ENCODE results near the gene GUCD1.

Gene GUCD1

DNA sequence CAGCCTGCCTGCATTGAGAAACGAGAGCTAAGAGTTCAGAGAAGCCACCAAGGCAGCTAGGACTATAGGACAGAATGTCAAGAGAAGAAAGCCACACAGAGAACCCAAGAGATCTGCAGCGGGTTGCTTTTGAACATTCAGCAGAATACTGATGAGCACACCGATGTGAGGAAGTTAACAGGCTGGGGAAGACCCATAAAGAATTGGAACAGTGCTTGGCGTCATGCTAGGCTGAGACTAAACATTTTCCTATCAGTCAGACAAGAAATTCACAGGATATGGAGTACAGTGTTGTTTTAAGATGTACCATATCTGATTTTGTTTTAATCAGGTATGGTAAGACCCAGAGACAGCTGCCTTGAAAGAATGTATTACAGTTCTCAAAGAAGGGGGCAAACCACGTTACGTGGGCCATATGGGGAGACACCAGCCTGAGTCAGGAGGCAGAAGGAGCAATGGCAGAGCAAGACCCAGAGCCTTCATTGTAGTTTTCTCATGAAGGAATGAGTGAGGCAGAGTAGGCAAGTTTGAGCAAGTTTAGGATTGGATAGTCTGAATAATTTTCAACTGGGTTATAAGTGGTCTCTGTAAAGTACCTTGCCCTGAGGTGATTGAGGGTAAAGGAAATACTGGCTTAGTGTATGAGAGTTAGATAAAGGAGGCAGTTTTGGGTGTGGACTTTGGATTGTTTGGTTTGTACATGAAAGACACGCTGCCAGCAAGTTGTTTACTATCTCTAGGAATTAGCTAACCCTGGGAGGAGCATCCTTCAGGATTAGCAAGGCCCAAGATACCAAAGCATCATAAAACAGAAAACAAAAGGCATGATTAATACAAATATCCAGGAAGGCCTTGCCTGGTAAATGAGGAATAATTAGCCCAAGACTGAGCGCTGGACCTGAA lies 23.7 kb upstream of the GUCD1 start:
- Histone ChIP-seq H3K4me1 (ENCODE audit: control insufficient read depth, low read depth, low read length) (no peaks in the 10 kb centered on the region), H3K56ac (ENCODE audit: low read length) (no peak overlapping the region), H3K79me2 (ENCODE audit: control insufficient read depth, insufficient read depth, low read length) (no peaks in the 10 kb centered on the region), H3K4me3 (ENCODE audit: low read length) (no peak overlapping the region), H2BK5ac (ENCODE audit: low read length) (no peak overlapping the region), H3K36me3 (ENCODE audit: control insufficient read depth, insufficient read depth, low read length) (peaks cover under 1% of the 10 kb centered on the region), H3K4me2 (ENCODE audit: low read length) (no peak overlapping the region), H4K5ac (ENCODE audit: low read length) (no peak overlapping the region), H3K79me1 (ENCODE audit: low read length) (no peaks in the 10 kb centered on the region), H4K8ac (ENCODE audit: low read depth, low read length) (no peak overlapping the region), H2AK5ac (ENCODE audit: low read length) (no peak overlapping the region), H2BK15ac (replicated peaks; ENCODE audit: low read depth) (no peak overlapping the region), H3K27me3 (ENCODE audit: insufficient read depth, low read length, poor library complexity) (no peaks in the 10 kb centered on the region), H3K27ac (ENCODE audit: low read depth, low read length) (no peak overlapping the region), H3K18ac (ENCODE audit: low read length) (no peak overlapping the region), H3K4ac (ENCODE audit: low read depth, low read length) (no peak overlapping the region), H3K23ac (ENCODE audit: low read length) (no peak overlapping the region), H2BK120ac (ENCODE audit: low read depth, low read length) (no peak overlapping the region), H3K9ac (ENCODE audit: low read length) (no peak overlapping the region)
- no CpG with 5 or more reads among the region's 8 CpGs for WGBS (ENCODE audit: extremely low coverage, insufficient coverage, low lambda C conversion rate)
- DNase-seq, result no peak

DNA sequence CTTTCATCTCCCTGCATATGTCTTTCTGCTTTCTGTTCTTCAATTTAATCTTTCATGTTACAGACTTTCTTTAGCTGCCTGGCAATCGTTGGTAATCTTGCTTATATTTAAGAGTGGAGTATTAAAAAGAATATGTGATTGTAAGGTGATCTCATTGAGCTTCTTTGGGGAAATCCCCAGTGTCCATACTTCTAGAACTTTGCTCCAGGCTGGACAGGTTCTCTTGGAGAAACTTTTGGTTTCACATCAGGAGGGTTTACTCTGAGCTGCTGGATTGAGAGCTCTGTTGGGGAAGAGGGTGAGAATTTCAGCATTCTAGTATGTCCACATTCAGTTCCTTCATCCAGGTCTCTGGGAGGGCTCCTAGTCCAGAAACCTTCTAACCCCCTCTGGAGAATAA lies 21.8 kb upstream of the GUCD1 start:
- Histone ChIP-seq H3K56ac (ENCODE audit: low read length) (no peak overlapping the region), H3K18ac (ENCODE audit: low read length) (no peak overlapping the region)

DNA sequence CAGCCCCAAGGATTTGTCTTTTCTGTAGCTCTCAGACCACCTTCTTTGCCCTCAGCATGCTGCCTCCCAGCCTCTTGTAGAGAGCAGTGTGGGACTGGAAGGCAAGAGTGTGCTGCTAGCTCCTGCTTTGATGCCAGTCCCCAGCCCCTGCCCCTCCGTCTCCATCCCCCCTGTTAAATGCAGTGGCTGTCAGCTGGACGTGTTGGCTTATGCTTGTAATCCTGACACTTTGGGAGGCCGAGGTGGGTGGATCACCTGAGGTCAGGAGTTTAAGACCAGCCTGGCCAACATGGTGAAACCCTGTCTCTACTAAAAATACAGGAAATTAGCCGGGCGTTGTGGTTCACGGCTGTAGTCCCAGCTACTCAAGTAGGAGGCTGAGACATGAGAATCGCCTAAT lies 16.3 kb upstream of the GUCD1 start:
- no peak overlapping the region for H3K18ac ChIP-seq (ENCODE audit: low read length)
- no peak for DNase-seq
- H3K23ac ChIP-seq (ENCODE audit: low read length), result no peak overlapping the region
- no peak overlapping the region for H3K27ac ChIP-seq (ENCODE audit: low read depth, low read length)
- no peak overlapping the region for H4K5ac ChIP-seq (ENCODE audit: low read length)
- no peaks in the 10 kb centered on the region for H3K27me3 ChIP-seq (ENCODE audit: insufficient read depth, low read length, poor library complexity)
- H2BK15ac ChIP-seq (replicated peaks; ENCODE audit: low read depth), result no peak overlapping the region
- H2BK5ac ChIP-seq (ENCODE audit: low read length), result no peak overlapping the region
- H2AK5ac ChIP-seq (ENCODE audit: low read length), result no peak overlapping the region
- peaks cover 14% of the 10 kb centered on the region for H3K79me1 ChIP-seq (ENCODE audit: low read length)
- no peak overlapping the region for H2BK120ac ChIP-seq (ENCODE audit: low read depth, low read length)
- peaks cover 13% of the 10 kb centered on the region for H3K79me2 ChIP-seq (ENCODE audit: control insufficient read depth, insufficient read depth, low read length)
- no CpG with 5 or more reads among the region's 7 CpGs for WGBS (ENCODE audit: extremely low coverage, insufficient coverage, low lambda C conversion rate)
- no peak overlapping the region for H3K4me3 ChIP-seq (ENCODE audit: low read length)
- H3K36me3 ChIP-seq (ENCODE audit: control insufficient read depth, insufficient read depth, low read length), result peaks cover 23% of the 10 kb centered on the region
- no peaks in the 10 kb centered on the region for H3K4me1 ChIP-seq (ENCODE audit: control insufficient read depth, low read depth, low read length)
- H4K8ac ChIP-seq (ENCODE audit: low read depth, low read length), result no peak overlapping the region
- no peak overlapping the region for H3K56ac ChIP-seq (ENCODE audit: low read length)
- H3K4ac ChIP-seq (ENCODE audit: low read depth, low read length), result no peak overlapping the region
- no peak overlapping the region for H3K4me2 ChIP-seq (ENCODE audit: low read length)
- H3K9ac ChIP-seq (ENCODE audit: low read length), result no peak overlapping the region

More for the DNA sequence above, 21.8 kb upstream of the GUCD1 start:
- Histone ChIP-seq H4K5ac (ENCODE audit: low read length) (no peak overlapping the region), H3K79me2 (ENCODE audit: control insufficient read depth, insufficient read depth, low read length) (no peaks in the 10 kb centered on the region), H4K8ac (ENCODE audit: low read depth, low read length) (no peak overlapping the region), H3K4me3 (ENCODE audit: low read length) (no peak overlapping the region), H3K4ac (ENCODE audit: low read depth, low read length) (no peak overlapping the region), H3K4me1 (ENCODE audit: control insufficient read depth, low read depth, low read length) (no peaks in the 10 kb centered on the region), H2BK15ac (replicated peaks; ENCODE audit: low read depth) (no peak overlapping the region), H3K79me1 (ENCODE audit: low read length) (no peaks in the 10 kb centered on the region), H2BK120ac (ENCODE audit: low read depth, low read length) (no peak overlapping the region), H3K9ac (ENCODE audit: low read length) (no peak overlapping the region), H3K27ac (ENCODE audit: low read depth, low read length) (no peak overlapping the region), H3K4me2 (ENCODE audit: low read length) (no peak overlapping the region), H3K23ac (ENCODE audit: low read length) (no peak overlapping the region), H3K36me3 (ENCODE audit: control insufficient read depth, insufficient read depth, low read length) (peaks cover 7% of the 10 kb centered on the region), H2AK5ac (ENCODE audit: low read length) (no peak overlapping the region), H3K27me3 (ENCODE audit: insufficient read depth, low read length, poor library complexity) (no peaks in the 10 kb centered on the region), H2BK5ac (ENCODE audit: low read length) (no peak overlapping the region)
- no CpG with 5 or more reads among the region's 1 CpG for WGBS (ENCODE audit: extremely low coverage, insufficient coverage, low lambda C conversion rate)
- no peak for DNase-seq

DNA sequence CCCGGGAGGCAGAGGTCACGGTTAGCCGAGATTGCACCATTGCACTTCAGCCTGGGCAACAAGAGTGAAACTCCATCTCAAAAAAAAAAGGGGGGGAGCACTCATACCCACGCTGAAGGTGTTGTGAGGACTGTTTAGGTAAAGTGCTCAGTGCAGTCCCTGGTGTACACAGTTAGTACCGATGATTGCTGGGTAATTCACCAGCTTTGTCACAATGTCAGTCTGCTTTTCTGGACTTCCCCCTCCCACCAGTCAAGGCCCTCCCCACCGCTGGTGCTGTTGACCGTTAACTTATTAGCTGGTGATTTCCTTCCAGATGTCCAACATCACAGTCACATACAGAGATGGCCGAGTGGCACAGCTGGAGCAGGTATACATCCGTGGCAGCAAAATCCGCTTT lies 12.7 kb upstream of the GUCD1 start:
- Histone ChIP-seq H4K5ac (ENCODE audit: low read length) (no peak overlapping the region), H3K9ac (ENCODE audit: low read length) (no peak overlapping the region), H2AK5ac (ENCODE audit: low read length) (no peak overlapping the region), H3K56ac (ENCODE audit: low read length) (no peak overlapping the region), H3K18ac (ENCODE audit: low read length) (no peak overlapping the region), H2BK5ac (ENCODE audit: low read length) (no peak overlapping the region), H3K4ac (ENCODE audit: low read depth, low read length) (no peak overlapping the region), H3K4me1 (ENCODE audit: control insufficient read depth, low read depth, low read length) (no peaks in the 10 kb centered on the region), H3K27me3 (ENCODE audit: insufficient read depth, low read length, poor library complexity) (no peaks in the 10 kb centered on the region), H3K79me2 (ENCODE audit: control insufficient read depth, insufficient read depth, low read length) (peaks cover 46% of the 10 kb centered on the region), H3K23ac (ENCODE audit: low read length) (no peak overlapping the region), H2BK15ac (replicated peaks; ENCODE audit: low read depth) (no peak overlapping the region), H3K27ac (ENCODE audit: low read depth, low read length) (no peak overlapping the region), H3K4me2 (ENCODE audit: low read length) (no peak overlapping the region), H2BK120ac (ENCODE audit: low read depth, low read length) (no peak overlapping the region), H4K8ac (ENCODE audit: low read depth, low read length) (no peak overlapping the region), H3K4me3 (ENCODE audit: low read length) (no peak overlapping the region), H3K79me1 (ENCODE audit: low read length) (peaks cover 24% of the 10 kb centered on the region), H3K36me3 (ENCODE audit: control insufficient read depth, insufficient read depth, low read length) (peaks cover 24% of the 10 kb centered on the region)
- no CpG with 5 or more reads among the region's 10 CpGs for WGBS (ENCODE audit: extremely low coverage, insufficient coverage, low lambda C conversion rate)
- DNase-seq, result no peak

DNA sequence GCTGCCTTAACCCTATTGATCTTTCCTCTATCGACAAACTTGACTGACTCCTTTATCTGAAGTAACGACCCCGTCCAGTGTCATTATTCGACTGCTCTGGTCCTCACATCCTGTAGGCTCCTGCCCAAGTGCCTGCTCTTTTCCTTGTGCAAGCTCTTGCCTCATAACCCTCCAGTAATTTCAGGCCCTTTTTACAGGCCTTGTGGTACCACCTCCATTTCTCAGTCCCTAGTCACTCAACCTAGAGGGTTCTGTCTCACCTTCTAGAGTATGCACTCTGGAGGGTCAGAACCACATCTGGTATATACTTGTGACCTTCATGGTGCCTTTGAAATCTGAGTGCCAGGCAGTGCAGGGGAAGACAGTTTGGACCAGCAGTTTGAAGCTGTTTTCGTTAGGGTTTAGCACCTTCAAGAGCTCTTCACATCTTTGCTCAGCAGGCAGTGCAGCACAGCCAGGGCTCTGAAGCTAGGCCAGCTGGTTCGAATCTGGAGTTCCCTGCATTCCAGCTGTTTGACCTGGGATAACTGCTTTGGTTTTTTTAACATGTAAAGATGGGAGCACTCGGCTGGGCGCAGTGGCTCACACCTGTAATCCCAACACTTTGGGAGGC lies 12.1 kb upstream of the GUCD1 start:
- H3K4me3 ChIP-seq (ENCODE audit: low read length), result no peak overlapping the region
- H2BK15ac ChIP-seq (replicated peaks; ENCODE audit: low read depth), result no peak overlapping the region
- no peak overlapping the region for H3K27ac ChIP-seq (ENCODE audit: low read depth, low read length)
- H3K4me2 ChIP-seq (ENCODE audit: low read length), result no peak overlapping the region
- no peak overlapping the region for H3K23ac ChIP-seq (ENCODE audit: low read length)
- no peak overlapping the region for H4K8ac ChIP-seq (ENCODE audit: low read depth, low read length)
- no peak overlapping the region for H3K56ac ChIP-seq (ENCODE audit: low read length)
- H3K4ac ChIP-seq (ENCODE audit: low read depth, low read length), result no peak overlapping the region
- H2BK5ac ChIP-seq (ENCODE audit: low read length), result no peak overlapping the region
- H4K5ac ChIP-seq (ENCODE audit: low read length), result no peak overlapping the region
- no peak overlapping the region for H2AK5ac ChIP-seq (ENCODE audit: low read length)
- H3K27me3 ChIP-seq (ENCODE audit: insufficient read depth, low read length, poor library complexity), result no peaks in the 10 kb centered on the region
- peaks cover 21% of the 10 kb centered on the region for H3K36me3 ChIP-seq (ENCODE audit: control insufficient read depth, insufficient read depth, low read length)
- DNase-seq, result no peak
- no peak overlapping the region for H3K18ac ChIP-seq (ENCODE audit: low read length)
- no CpG with 5 or more reads among the region's 8 CpGs for WGBS (ENCODE audit: extremely low coverage, insufficient coverage, low lambda C conversion rate)
- H2BK120ac ChIP-seq (ENCODE audit: low read depth, low read length), result no peak overlapping the region
- no peak overlapping the region for H3K9ac ChIP-seq (ENCODE audit: low read length)
- peaks cover 50% of the 10 kb centered on the region for H3K79me2 ChIP-seq (ENCODE audit: control insufficient read depth, insufficient read depth, low read length)
- H3K79me1 ChIP-seq (ENCODE audit: low read length), result peaks cover 24% of the 10 kb centered on the region
- no peaks in the 10 kb centered on the region for H3K4me1 ChIP-seq (ENCODE audit: control insufficient read depth, low read depth, low read length)

All from mesendoderm (in vitro differentiated cells).